HG03571 (cell line): ENCODE results near the gene FAAP20.

Experiments
- ATAC-seq: cut with Tn5 transposase; IDR thresholded peaks from one replicate; pipeline ENCODE4 v1.9.1; 2021; ENCODE audit not compliant: unreplicated experiment

The FAAP20 gene

DNA sequence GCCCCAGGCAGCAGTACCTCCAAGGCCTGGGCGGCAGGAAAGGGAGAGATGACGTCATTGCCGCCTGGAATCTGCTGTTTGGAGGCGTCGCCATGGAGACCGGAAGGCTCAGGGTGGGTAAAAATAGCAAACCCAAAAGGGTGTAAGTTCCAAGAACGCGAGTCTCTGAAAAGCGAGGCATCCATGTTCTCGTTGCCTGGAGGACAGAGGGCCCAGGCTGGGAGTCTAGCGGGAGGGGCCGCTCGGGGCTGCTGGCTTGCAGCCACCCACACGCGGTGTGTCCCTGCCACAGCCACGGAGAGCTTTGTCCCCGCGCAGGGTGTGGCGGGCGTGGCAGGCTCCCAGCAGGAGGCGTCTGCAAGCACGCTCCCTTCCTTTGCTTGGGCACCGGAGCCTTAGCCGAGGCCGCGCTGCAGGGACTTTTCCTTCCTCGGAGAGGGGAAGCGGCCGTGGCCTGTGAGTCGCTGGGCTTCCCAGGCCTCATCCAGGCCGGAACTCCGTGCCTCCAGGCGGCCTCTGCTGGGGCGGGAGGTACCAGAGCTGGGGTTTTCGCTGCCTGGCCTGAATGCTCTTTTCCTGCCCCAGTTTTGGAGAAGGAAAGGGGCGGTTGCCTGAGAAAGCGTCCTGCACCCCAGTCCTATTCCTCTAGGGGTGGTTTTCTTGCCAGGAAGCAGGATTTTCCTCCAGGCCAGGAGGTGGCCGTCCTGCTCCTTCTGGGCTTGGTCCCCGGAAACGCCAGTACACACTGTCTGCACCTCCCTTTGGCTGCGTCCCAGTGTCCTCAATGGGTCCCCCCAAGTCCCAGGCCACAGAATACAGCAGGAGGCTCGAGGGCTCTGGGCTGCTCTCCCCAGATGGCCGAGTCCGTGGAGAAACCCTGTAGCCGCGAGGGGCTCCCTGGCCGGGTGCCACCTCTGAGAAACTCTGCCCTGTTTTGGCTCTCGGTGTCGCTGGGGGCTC, 18.2 kb upstream of the FAAP20 start:
- ATAC-seq = no peak

DNA sequence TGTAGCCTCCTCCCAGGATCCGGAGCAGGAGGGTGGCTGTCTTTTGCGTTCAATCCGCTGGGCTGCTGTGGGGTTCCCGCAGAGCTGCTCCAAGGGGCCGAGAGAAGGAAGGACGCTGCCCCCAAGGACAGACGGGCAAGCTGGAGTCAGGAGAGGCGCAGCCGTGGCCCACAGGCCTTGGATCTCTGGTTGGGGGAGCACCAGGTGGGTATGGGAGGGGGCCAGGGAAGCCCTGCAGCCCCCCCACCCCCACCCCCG, 17.6 kb upstream of the FAAP20 start:
- ATAC-seq = no peak

- ATAC-seq = no peak
Measured at GRCh38 chr1:2210786-2211185, 16.2 kb upstream of the FAAP20 start.

- ATAC-seq = no peak
Measured at GRCh38 chr1:2210084-2210653, 15.6 kb upstream of the FAAP20 start.

- ATAC-seq = no peak
Measured at GRCh38 chr1:2209400-2210083, 15.0 kb upstream of the FAAP20 start.

DNA sequence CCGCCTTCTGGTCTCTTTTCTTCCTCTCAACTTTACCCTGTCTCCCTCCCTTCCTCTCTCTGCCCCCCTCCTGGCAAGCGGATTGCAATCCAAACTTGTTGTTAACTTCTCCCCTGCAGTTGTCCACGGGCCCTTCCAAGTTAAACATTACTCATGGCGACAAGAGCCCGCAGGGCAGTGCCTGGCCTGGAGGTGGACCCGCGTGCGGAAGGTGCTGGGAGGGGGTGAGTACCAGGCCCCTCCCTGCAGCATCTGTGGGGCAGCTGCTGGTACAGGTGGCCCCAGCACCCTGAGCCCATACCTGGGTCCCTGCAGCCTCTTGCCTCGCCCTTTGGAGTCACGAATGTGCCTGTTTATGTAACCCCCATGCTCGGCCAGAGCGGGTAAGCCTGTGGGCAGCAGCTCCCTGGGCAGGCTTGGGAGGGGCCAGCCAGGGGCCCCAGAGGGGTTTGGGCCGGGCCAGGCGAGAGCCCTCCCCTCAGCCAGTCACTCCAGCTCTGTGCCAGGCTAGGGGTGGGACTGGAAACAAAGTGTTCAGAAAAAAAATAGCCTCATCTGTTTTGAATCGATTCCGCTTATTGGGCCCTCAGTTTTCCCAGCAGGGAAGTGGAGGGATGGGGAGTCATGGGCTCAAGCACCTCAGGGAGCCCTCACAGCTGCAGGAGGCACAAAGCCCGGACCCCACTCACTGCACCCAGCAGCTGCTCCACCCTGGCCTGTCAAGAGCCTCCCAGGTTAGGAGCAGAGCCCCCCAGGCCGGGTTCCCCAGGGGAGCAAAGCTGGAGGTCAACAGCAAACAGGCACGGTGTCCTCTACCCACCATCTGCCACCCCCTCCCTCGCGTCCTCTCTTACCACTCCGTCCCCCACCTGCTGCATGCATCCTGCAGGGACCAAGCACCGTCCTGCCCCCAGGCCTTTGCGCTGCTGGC, 14.0 kb upstream of the FAAP20 start:
- ATAC-seq = no peak

DNA sequence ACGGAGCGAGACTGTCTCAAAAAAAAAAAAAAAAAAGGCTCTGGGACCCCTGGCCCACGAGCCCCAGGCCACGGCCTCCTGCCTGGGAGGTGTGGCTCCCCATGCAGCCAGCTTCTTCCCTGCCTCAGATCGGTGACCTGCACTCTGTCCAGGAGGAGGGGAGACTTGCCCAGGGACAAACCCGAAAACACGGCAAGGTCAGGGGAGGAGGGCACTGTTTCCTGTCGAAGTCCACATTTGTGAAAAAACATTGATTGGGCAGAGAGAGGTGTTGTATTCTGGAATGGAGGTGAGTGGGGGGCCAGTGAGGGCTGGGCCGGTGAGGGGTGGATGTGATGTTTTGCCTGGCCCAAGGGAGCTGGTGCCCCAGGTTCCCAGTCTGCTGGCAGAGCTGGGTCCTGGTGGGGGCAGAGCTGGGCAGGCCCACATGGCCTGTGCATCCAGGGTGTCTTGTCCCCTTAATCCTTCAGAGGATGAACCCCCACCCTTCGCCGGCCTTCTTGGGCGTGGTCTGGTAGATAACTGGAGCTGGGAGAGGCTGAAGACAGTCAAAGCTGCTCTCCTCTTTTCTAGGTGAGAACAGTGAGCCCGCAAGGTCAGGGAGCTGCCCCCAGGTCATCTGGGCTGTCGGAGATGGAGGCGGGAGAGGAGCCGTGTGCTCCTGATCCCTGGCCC, 12.4 kb upstream of the FAAP20 start:
- no peak for ATAC-seq

GRCh38 chr1:2205191-2205952, 10.8 kb upstream of the FAAP20 start:
- ATAC-seq = peak; percentile 61

DNA sequence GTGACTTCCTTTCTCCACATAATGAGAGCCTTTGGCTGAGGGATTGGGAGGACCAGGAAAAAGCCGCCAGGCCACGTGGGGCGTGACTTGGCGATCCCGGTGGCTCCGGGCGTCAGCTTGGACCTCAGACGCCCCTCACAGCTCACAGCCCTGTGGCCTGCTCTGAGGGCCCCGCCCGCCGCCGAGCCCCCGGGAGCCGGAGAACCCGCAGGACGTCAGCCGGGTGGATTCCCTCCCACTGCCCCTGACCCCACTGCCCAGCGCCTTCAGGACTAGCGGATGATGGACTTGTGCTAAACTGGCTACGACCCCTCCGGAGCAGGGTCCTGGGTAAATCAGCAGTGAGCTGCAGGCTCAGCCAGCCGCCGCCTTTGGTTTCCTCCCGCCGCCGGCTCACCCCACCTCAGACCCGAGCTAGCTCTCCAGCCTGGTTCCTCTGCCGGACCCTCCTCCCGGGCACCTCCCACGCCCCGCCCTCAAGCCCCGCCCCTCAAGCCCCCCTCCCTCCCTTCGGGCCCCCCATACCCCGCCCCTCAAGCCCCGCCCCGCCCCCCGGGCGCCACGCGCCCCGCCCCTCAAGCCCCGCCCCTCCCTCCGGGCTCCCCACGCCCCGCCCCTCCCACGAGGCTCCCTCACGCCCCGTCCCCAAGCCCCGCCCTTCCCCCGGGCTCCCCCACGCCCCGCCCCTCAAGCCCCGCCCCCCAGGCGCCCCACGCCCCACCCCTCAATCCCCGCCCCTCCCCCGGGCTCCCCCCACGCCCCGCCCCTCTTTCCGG, 10.0 kb upstream of the FAAP20 start:
- ATAC-seq = no peak

GRCh38 chr1:2203671-2204414, 9.3 kb upstream of the FAAP20 start:
- no peak for ATAC-seq

DNA sequence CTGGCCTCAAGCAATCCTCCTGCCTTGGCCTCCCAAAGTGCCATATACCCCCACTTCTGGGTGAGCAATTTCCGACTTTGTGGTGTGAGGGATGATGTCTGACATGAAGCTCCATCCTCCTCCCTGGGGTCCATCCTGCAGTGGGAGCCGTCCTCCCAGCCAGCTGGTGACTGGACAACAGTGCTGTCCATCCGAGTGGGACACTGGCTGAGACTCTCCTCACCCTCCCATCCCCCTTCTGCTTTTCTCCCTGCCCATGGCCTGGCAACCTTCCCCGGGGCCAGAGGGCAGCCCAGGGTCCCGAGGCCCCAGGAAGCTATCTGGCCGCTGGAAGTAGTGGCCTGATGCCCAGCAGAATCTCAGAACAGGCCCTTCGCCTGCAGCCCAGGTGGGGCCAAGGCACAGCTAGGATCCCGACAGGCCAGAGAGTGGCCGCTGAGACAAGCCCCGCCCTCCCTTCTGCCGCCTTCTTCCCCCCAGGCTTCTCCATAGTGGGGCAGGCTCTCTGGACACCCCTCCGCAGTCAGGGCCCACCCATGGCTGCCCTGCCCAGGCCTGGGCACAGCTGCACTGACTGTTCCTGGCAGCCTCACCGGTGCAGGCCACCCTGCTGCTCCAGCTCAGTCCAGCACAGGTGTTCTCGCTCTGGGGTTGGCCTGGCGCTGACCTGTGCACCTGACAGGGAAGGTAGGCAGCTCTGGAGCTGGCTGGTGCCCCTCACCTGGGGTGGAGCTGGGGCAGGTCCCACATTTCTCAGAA, 8.4 kb upstream of the FAAP20 start:
- ATAC-seq = no peak

- no peak for ATAC-seq
Measured at GRCh38 chr1:2202008-2202575, 7.5 kb upstream of the FAAP20 start.

GRCh38 chr1:2201062-2201461, 6.5 kb upstream of the FAAP20 start:
- ATAC-seq = no peak

GRCh38 chr1:2200308-2200943, 5.9 kb upstream of the FAAP20 start:
- no peak for ATAC-seq

DNA sequence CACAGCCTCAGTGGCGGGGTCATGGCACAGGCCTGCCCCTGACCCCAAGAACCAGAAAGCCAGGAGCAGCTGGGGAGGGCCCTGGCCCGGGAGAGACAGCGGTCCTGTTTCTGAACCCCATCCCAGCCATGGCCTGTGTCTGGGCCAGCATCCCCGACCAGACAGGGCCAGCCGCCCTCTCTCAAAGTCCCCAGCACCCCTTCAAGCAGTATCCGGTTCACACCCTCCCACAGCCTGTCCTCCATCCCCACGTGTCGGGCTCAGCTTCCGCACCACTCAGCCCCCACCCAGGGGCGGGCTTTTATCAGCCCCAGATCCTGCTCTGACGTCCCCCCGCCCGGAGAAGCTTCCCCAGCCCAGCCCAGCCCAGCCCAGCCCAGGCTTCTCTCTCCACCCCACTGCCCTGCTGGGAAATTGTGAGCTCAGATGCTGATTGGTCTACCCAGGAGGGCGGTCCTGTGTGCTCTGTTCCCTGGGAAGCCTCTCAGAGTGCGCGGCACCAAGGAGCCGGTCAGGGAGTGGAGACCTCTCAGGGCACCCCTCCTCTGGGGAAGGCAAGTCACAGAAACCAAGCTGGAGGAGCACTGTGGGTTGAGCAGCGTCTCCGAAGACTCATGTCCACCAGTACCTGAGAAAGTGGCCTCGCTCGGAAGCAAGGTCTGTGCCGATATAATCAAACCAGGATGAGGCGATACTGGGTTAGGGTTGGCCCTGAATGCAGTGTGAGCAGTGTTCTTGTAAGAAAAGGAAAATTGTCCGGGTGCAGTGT, 4.7 kb upstream of the FAAP20 start:
- ATAC-seq = no peak

DNA sequence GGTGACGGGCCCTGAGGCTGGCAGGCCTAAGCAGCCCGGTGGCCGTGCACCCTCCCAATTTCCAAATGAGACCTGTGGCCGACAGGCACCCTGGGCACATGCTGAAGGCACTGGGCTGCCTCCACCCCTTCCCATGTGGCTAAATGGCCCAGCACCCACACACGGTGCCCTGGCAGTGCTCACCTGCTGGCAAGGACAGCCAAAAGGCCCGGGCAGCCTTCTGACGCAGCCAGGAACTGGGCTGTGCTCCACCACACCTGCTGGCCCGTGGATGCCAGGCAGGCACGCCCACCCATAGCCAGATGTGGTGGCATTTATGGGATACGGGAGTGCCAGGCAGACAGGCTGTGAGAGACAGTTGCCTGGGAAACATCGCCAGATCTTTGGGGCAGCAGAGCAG, 4.0 kb upstream of the FAAP20 start:
- no peak for ATAC-seq
